Activated naive CD4-positive, alpha-beta T cell treated with anti-CD3 and anti-CD28 coated beads, Interleukin-2, amount 50 U/mL, for 72 hours (primary cell): ENCODE measurements around the gene TCF4. TPM values are rescaled to one million over a fixed set of nuclear protein-coding genes. Genes with fewer than 3 reads are reported as not detected.

ENCODE experiments used
- ATAC-seq, 2 donors: fragments of 150-1000 bp; cut with Tn5 transposase; 2 replicates each; pipeline ENCODE4 v1.10.0; 2021; ENCODE audit warnings: mild to moderate bottlenecking in 2 of 2, moderate library complexity in 2 of 2
- DNase-seq, 2 donors: peaks; one replicate each; pipeline ENCODE4 v3.0.0; 2021 to 2022; ENCODE audit warnings: low spot score in 2 of 2
- H3K27ac Mint-ChIP-seq, 2 donors: one replicate each; pipeline ENCODE4 v1.8.0; 2022; ENCODE audit warnings: mild to moderate bottlenecking in 2 of 2, mixed read lengths in 2 of 2
- H3K36me3 Mint-ChIP-seq, 2 donors: one replicate each; pipeline ENCODE4 v1.8.0; 2022; ENCODE audit warnings: mixed read lengths in 2 of 2
- H3K9me3 Mint-ChIP-seq, 2 donors: one replicate each; pipeline ENCODE4 v1.8.0; 2022; ENCODE audit warnings: mixed read lengths in 2 of 2
- total RNA-seq, 2 donors: library from RNA; stranded (reverse); gene quantifications; one replicate each; pipeline ENCODE4 v1.2.3, GENCODE V29; 2022

Gene TCF4
- total RNA-seq, 2 donors from 2014 or later = 0.46 to 1.6 TPM

- ATAC-seq = no peak
- Mint-ChIP-seq H3K36me3 (no peaks in the 10 kb centered on the region), H3K27ac (no peak overlapping the region), H3K9me3 (no peaks in the 10 kb centered on the region)
- no peak for DNase-seq
Observed at GRCh38 chr18:55243857-55244256, 344.1 kb downstream of the TCF4 start.

- H3K27ac Mint-ChIP-seq = no peak overlapping the region
- no peaks in the 10 kb centered on the region for H3K9me3 Mint-ChIP-seq
- ATAC-seq = no peak
- H3K36me3 Mint-ChIP-seq = no peaks in the 10 kb centered on the region
- DNase-seq = no peak
Observed at GRCh38 chr18:55243255-55243654, 344.7 kb downstream of the TCF4 start.

- no peaks in the 10 kb centered on the region for H3K9me3 Mint-ChIP-seq
- ATAC-seq (no peak), DNase-seq (no peak)
- no peaks in the 10 kb centered on the region for H3K36me3 Mint-ChIP-seq
- H3K27ac Mint-ChIP-seq = no peak overlapping the region
Observed at GRCh38 chr18:55240978-55241377, 347.0 kb downstream of the TCF4 start.

GRCh38 chr18:55239740-55240139 is 348.3 kb downstream of the TCF4 start:
- Mint-ChIP-seq H3K27ac (no peak overlapping the region), H3K9me3 (no peaks in the 10 kb centered on the region), H3K36me3 (no peaks in the 10 kb centered on the region)
- no peak for ATAC-seq
- DNase-seq = no peak

GRCh38 chr18:55237660-55238059 is 350.3 kb downstream of the TCF4 start:
- DNase-seq = no peak
- no peaks in the 10 kb centered on the region for H3K9me3 Mint-ChIP-seq
- no peaks in the 10 kb centered on the region for H3K36me3 Mint-ChIP-seq
- no peak overlapping the region for H3K27ac Mint-ChIP-seq
- ATAC-seq = no peak

- DNase-seq (no peak), ATAC-seq (no peak)
- Mint-ChIP-seq H3K9me3 (no peaks in the 10 kb centered on the region), H3K36me3 (no peaks in the 10 kb centered on the region), H3K27ac (peak overlapping the region in 1 of 2 donors; percentile 79)
Observed at GRCh38 chr18:55236150-55236931, 351.7 kb downstream of the TCF4 start.

- H3K27ac Mint-ChIP-seq = no peak overlapping the region
- no peaks in the 10 kb centered on the region for H3K36me3 Mint-ChIP-seq
- no peak for DNase-seq
- no peak for ATAC-seq
- H3K9me3 Mint-ChIP-seq = no peaks in the 10 kb centered on the region
Observed at GRCh38 chr18:55235094-55235461, 352.9 kb downstream of the TCF4 start.

DNA sequence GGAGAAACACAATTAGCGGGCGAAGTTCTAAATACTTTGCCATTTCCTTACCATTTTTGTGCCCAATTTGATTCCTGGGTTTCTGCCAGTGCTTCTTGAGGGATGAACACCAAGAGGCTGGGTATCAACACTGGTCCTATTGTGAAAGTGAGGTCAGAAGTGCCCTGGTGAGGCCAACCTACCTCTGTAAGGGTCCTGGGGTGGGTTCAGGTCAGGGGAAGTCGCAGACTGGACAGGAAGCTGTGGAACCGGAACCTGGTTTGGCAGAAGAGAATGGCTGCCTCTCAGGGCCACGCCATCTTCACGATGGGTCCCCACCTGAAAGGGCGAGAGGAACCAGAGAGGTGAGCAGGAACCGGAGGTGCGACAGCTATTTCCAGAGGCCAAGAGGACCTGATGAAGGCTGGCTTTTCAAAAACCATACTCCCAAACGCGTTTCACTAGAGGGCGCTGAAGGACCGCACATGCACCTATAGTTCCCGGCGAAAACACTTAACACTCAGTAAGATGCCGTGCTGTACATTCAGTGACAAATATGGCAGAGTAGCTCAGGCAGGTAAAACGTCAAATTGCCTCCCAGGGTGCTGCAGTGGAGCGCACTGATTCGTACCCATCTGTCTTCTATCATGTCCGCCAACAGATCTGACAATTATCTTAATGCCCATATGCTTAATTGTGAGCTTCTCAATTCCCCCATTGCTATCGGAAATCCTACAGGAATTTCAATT is 353.5 kb downstream of the TCF4 start:
- no peaks in the 10 kb centered on the region for H3K36me3 Mint-ChIP-seq
- peak in 1 of 2 donors; percentile 62 for DNase-seq
- peak; percentile 57 to 78 for ATAC-seq

DNA sequence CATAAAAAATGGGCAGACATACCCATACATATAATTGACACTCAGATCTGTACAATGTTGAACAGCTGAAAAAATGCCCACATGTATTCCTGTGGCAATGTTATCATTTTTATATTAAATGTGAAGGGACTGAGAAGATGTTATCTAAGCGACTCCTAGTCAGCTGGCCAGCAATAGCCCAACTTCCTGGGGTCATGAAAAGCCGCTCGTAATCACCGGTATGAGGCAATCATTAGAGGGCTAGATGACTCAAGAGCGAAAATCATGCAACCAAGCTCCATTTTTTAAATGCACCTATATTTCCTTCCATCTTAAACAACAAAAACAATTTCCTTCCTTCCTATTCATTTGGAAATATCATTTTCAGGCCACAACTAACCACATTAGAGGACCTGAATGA is 354.1 kb downstream of the TCF4 start:
- Mint-ChIP-seq H3K36me3 (no peaks in the 10 kb centered on the region), H3K27ac (no peak overlapping the region), H3K9me3 (no peaks in the 10 kb centered on the region)
- ATAC-seq (no peak), DNase-seq (no peak)

More for the DNA sequence above, 353.5 kb downstream of the TCF4 start:
- Mint-ChIP-seq H3K27ac (no peak overlapping the region), H3K9me3 (no peaks in the 10 kb centered on the region)

GRCh38 chr18:55232506-55232905 is 355.5 kb downstream of the TCF4 start:
- Mint-ChIP-seq H3K9me3 (no peaks in the 10 kb centered on the region), H3K27ac (no peak overlapping the region), H3K36me3 (no peaks in the 10 kb centered on the region)
- DNase-seq = no peak
- no peak for ATAC-seq

- no peak for ATAC-seq
Observed at GRCh38 chr18:55229682-55230081, 358.3 kb downstream of the TCF4 start.

DNA sequence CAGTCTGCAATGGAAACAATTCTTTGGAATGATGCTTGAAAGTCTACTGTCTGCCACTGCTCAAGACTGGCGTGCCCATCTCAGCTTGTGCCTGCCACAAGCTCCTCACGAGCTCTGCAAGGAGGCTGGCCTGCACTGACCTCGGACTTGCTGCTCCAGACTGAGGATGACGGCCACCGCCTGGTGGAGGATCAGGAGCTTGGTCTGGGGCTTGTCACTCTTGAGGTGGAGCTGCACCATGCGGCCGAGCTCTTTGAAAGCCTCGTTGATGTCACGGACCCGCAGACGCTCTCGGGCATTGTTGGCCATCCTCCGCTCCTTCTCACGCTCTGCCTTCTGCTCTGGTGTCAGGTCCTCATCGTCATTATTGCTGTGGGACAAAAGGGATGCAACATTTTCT is 359.3 kb downstream of the TCF4 start:
- Mint-ChIP-seq H3K36me3 (no peaks in the 10 kb centered on the region), H3K27ac (no peak overlapping the region), H3K9me3 (no peaks in the 10 kb centered on the region)
- no peak for ATAC-seq
- no peak for DNase-seq

More at GRCh38 chr18:55229682-55230081, 358.3 kb downstream of the TCF4 start:
- no peak for DNase-seq
- Mint-ChIP-seq H3K9me3 (no peaks in the 10 kb centered on the region), H3K27ac (no peak overlapping the region), H3K36me3 (no peaks in the 10 kb centered on the region)

DNA sequence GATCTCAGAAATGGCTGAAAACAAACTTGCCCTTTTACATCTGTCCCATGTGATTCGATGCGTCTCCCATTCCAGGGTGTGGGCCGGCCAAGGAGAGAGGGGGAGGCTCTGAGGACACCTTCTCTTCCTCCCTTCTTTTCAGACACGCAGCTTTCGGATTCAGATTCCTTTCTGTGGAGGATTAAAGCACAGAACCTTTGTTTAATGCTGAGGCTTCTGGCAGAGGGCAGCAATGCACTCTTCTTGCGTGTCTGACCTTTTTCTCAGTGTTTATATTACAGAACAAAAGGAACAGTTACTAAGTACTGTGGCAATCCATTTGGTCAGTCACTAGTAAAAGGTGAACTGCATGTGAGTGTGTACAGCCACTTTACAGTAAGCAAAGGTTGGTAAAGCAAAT is 359.8 kb downstream of the TCF4 start:
- no peaks in the 10 kb centered on the region for H3K9me3 Mint-ChIP-seq
- no peak for ATAC-seq
- no peak overlapping the region for H3K27ac Mint-ChIP-seq
- DNase-seq = no peak
- no peaks in the 10 kb centered on the region for H3K36me3 Mint-ChIP-seq

DNA sequence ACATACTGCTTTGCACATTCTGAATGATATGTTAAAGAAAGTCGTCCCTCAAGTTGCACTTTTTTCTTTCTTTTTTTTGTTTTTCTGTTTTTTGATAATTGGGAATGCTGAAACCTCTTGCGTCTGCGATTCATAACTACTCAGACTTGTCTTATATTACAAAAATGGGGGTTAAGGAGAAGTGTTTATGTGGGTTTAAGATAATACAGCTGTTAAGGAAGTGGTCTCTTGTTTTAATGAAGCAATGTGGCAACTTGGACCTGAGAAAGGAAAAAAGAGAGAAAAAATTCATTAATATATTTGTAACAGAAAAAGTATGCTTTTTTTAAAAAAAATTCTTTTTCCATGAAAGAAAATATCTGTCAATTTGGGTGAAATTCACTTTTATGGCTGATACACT is 360.2 kb downstream of the TCF4 start:
- no peak for DNase-seq
- Mint-ChIP-seq H3K27ac (no peak overlapping the region), H3K36me3 (no peaks in the 10 kb centered on the region), H3K9me3 (no peaks in the 10 kb centered on the region)
- ATAC-seq = no peak

GRCh38 chr18:55226044-55226443 is 361.9 kb downstream of the TCF4 start:
- DNase-seq = no peak
- H3K36me3 Mint-ChIP-seq = no peaks in the 10 kb centered on the region
- no peaks in the 10 kb centered on the region for H3K9me3 Mint-ChIP-seq
- ATAC-seq = no peak
- no peak overlapping the region for H3K27ac Mint-ChIP-seq

DNA sequence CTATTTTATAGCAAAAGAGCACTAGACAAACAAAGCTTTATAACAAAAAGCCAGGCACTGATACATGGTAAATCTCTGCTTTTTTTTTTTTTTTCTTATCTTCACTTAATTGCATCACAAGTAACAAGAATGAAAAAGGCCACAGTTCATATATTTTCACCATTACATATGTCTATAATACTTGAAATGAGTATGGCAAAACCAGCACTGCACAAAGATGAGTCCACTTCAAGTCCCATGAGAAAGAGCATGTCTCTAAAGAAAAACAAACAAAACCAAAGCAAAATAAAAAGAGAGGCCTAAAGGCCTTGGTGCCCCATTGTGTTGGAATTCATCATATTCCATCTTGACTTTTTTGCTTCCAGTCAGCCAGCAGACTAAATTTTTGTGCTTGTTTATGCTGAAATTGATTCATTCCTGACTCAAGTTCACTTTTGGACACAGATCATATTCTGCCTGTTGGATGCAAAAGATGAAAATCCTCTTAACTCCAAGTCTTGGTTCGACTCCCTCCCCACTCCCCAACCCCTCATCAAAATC is 363.8 kb downstream of the TCF4 start:
- ATAC-seq = no peak
- H3K27ac Mint-ChIP-seq = no peak overlapping the region
- H3K9me3 Mint-ChIP-seq = peaks cover 0 to 3% of the 10 kb centered on the region in 2 donors
- DNase-seq = no peak
- H3K36me3 Mint-ChIP-seq = no peaks in the 10 kb centered on the region

DNA sequence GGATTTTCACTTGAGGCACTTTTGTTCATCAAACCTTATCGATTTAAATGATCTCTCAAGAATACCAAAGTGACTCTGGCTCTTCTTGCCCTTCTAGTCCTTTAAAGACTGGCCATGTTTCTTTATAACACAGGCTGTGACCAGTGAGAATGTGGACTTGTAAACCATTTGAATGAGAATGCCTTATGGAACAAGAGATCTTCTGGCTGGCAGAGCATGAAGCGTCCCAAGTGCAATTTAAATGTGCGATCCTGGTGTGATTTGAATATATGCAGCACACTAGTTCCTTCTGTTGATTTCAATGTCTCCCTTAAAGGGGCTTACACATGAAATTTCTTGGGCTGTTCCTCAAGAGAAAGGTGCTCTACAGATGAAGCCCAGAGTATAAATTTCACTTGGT is 366.4 kb downstream of the TCF4 start:
- peaks cover 3 to 5% of the 10 kb centered on the region in 2 donors for H3K9me3 Mint-ChIP-seq
- no peak for ATAC-seq
- no peaks in the 10 kb centered on the region for H3K36me3 Mint-ChIP-seq
- no peak for DNase-seq
- no peak overlapping the region for H3K27ac Mint-ChIP-seq

DNA sequence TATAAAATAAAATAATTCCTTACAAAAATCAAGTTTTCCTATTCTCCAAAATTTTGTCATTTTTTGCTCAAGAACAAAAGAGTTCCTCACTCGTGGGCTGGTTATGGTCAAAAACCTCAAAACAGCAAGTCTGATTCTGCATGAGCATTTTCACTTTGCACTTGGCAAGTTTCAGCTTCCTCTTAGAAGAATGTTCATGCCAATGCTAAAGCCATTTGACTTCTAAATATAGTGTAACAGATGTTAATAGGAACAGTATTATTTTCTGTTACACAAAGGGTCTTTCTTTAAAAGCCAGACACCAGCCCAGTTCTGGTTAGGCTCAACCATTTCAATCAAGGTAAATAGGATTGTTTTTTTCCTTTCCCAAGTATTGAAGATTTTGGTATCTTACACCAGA is 367.5 kb downstream of the TCF4 start:
- ATAC-seq (no peak), DNase-seq (no peak)
- no peak overlapping the region for H3K27ac Mint-ChIP-seq
- no peaks in the 10 kb centered on the region for H3K36me3 Mint-ChIP-seq
- peaks cover 3 to 5% of the 10 kb centered on the region in 2 donors for H3K9me3 Mint-ChIP-seq
